BJ (cell line): ENCODE measurements around the gene CREB1. TPM values are rescaled to one million over a fixed set of nuclear protein-coding genes. Genes with fewer than 3 reads are reported as not detected.
"Not testable (repeated sequence)": the region's sequence is repeated elsewhere in the genome, so short reads cannot be mapped to it uniquely, and the experiment has no call there.

Experiments used
- CTCF ChIA-PET: fragments of 350-600 bp; formaldehyde crosslinking; extraction: SDS; loops from one replicate; lab custom pipeline; 2021; ENCODE audit warnings: antibody characterized with exemption, inconsistent platforms; lab: Yijun Ruan, JAX
- POLR2A ChIA-PET: fragments of 300-600 bp; sonication (Branson Sonifier 250); formaldehyde crosslinking; extraction: SDS; loops from one replicate; lab custom pipeline; 2021; ENCODE audit warnings: antibody characterized with exemption; lab: Charles Lee
- DNase-seq: peaks from one replicate; pipeline ENCODE4 v3.0.0-alpha.2; 2011; ENCODE audit warnings: low read depth
- H3K27me3 ChIP-seq: 2 replicates; pipeline ENCODE4 v1.6.0; 2011; ENCODE audit warnings: low read length; ENCODE audit not compliant: control insufficient read depth, insufficient read depth
- H3K36me3 ChIP-seq: 2 replicates; pipeline ENCODE4 v1.5.1; 2011; ENCODE audit warnings: low read length; ENCODE audit not compliant: control insufficient read depth, insufficient read depth
- H3K4me3 ChIP-seq: 2 replicates; pipeline ENCODE4 v1.5.1; 2011; ENCODE audit warnings: low read depth, mild to moderate bottlenecking, control low read depth, low read length
- polyA plus RNA-seq: library from polyadenylated mRNA; depleted of rRNA; stranded (reverse); fragments of >200 nt; gene quantifications from 2 replicates; pipeline ENCODE4 v1.2.3, GENCODE V29; 2011
- TF ChIP-seq, protein P1 (sequence below): IDR thresholded peaks from 2 replicates; pipeline ENCODE4 v1.5.1; 2011; ENCODE audit warnings: low read depth, mild to moderate bottlenecking, control low read depth, inconsistent platforms, low read length, moderate library complexity; ENCODE audit not compliant: insufficient read depth

CREB1 gene
- polyA plus RNA-seq, 1 experiment: 44.4 TPM

DNA sequence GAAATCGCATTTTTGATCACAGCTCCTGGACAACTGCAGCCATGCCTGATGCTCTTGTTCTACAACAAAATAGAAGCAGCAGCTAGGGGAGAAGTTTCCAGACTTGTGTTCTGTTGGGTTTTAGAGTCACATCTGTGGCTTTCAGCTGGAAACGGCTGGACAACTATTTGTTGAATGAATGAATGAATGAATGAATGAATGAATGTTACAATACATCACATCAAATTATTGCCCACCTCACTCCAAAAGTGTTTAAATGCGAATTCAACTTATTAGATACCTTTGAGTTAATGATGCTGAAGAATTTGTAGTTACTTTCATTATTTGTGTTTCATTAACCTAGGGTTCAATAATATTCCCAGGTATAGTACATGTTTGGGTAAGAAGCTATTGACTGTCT lies 103.9 kb downstream of the CREB1 start:
- Histone ChIP-seq H3K27me3 (no peaks in the 10 kb centered on the region), H3K4me3 (no peak overlapping the region), H3K36me3 (no peaks in the 10 kb centered on the region)
- POLR2A ChIA-PET: no interaction called here
- TF ChIP-seq, protein P1, sequence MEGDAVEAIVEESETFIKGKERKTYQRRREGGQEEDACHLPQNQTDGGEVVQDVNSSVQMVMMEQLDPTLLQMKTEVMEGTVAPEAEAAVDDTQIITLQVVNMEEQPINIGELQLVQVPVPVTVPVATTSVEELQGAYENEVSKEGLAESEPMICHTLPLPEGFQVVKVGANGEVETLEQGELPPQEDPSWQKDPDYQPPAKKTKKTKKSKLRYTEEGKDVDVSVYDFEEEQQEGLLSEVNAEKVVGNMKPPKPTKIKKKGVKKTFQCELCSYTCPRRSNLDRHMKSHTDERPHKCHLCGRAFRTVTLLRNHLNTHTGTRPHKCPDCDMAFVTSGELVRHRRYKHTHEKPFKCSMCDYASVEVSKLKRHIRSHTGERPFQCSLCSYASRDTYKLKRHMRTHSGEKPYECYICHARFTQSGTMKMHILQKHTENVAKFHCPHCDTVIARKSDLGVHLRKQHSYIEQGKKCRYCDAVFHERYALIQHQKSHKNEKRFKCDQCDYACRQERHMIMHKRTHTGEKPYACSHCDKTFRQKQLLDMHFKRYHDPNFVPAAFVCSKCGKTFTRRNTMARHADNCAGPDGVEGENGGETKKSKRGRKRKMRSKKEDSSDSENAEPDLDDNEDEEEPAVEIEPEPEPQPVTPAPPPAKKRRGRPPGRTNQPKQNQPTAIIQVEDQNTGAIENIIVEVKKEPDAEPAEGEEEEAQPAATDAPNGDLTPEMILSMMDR: no peak
- no peak for DNase-seq
- CTCF ChIA-PET: interaction anchor here (0.6 to 1.1 kb wide), 3 partner anchors 20 to 112 kb away, joined by 3 to 4 read pairs (median 3); no protein-coding TSS in a partner anchor

DNA sequence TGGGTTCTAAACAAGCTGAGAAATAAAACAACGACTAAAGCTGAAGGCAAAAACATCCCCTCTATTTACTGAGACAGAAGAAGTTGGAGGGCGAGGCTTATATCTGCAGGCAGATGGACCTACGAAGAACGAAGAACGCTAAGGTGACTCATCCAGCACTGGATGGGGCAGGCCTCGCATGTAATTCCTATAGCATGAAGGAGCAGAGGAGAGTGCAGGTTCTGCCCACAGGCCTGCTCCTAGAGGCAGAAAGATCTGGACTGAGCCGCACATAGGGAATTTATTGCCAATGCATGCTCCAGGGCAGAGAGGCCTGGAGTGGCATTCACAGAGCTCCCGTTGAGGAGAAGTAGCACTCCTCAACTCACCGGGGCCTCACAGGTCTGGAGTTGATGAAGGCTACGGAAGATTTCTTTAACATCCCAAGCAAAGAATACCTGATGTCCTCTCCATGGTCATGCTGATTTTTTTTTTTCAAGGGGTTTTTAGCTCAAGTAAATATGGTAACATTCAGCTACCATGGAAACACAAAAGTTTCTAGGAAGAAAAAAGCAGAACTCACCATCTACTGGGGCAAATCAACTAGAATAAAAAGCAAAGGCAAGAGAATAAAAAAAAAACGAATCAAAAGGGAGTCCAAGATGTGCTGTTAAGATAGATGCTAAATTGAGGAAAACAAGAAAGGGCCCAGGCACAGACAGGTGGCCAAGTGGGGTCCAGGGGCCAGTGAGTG lies 105.9 kb downstream of the CREB1 start:
- CTCF ChIA-PET: interaction anchor here (1.3 kb wide), 1 partner anchor 10 kb away, joined by 5 read pairs; the partner anchor contains the start of gene METTL21A
- TF ChIP-seq, protein P1: no peak
- H3K36me3 ChIP-seq: no peaks in the 10 kb centered on the region
- no peak overlapping the region for H3K4me3 ChIP-seq
- POLR2A ChIA-PET: no interaction called here
- H3K27me3 ChIP-seq: no peaks in the 10 kb centered on the region
- no peak for DNase-seq

DNA sequence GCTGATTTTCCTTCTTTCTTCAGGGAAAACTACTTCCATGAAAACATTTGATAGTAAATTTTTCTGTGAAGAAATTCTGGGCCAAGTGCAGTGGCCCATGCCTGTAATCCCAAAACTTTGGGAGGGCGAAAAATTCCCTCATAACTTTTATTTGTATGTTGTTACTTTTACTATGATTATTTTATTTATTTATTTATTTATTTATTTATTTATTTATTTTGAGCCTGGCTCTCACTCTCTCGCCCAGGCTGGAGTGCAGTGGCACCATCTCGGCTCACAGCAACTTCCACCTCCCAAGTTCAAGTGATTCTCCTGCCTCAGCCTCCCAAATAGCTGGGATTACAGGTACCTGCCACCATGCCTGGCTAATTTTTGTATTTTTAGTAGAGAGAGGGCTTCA lies 109.5 kb downstream of the CREB1 start:
- POLR2A ChIA-PET: interaction anchor here (0.7 kb wide), 2 partner anchors 9 to 92 kb away, joined by 4 to 6 read pairs; no protein-coding TSS in a partner anchor
- H3K4me3 ChIP-seq, H3K27me3 ChIP-seq, H3K36me3 ChIP-seq, CTCF ChIA-PET, DNase-seq: not testable (repeated sequence)

DNA sequence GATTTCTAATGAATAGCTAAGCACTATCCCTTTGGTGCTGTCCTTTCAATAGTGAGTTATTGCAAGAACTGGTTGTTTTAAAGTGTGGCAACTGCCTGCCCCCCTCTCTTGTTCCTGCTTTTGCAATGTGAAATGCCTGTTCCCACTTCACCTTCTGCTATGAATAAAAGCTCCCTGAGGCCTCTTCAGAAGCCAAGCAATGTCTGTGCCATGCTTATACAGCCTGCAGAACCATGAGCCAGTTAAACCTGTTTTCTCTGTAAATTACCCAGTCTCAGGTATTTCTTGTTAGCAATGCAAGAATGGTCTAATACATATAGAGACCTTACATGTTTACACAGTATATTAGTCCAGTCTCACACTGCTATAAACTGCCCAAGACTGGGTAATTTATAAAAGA lies 110.4 kb downstream of the CREB1 start:
- no peak for DNase-seq
- peaks cover 1% of the 10 kb centered on the region; the same call in 1 of the 2 replicates for H3K27me3 ChIP-seq
- ChIA-PET CTCF (no interaction called here), POLR2A (interaction anchor here (0.7 kb wide), 1 partner anchor 10 kb away, joined by 4 read pairs; no protein-coding TSS in a partner anchor)
- H3K36me3 ChIP-seq: no peaks in the 10 kb centered on the region
- TF ChIP-seq, protein P1: no peak
- no peak overlapping the region for H3K4me3 ChIP-seq

DNA sequence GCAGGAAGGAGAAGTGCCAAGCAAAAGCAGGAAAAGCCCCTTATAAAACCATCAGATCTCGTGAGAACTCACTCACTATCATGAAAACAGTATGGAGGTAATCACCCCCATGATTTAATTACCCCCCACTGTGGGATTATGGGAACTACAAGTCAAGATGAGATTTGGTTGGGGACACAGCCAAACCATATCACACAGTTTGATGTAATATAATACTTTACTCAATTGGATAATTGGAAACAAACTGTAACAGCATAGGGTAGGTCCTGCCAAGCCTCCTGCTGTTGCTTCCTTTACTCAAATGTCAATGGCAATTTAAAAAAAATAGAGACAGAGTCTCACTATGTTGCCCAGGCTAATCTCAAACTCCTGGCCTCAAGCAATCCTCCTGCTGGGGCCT lies 110.9 kb downstream of the CREB1 start:
- POLR2A ChIA-PET: no interaction called here

More for the DNA sequence above, 110.9 kb downstream of the CREB1 start:
- CTCF ChIA-PET: no interaction called here
- Histone ChIP-seq H3K4me3 (no peak overlapping the region), H3K36me3 (no peaks in the 10 kb centered on the region), H3K27me3 (peaks cover 1% of the 10 kb centered on the region; the same call in 1 of the 2 replicates)
- TF ChIP-seq, protein P1: no peak
- DNase-seq: no peak
